HTR-8/SVneo (cell line): ENCODE results near the gene STT3B.

ENCODE experiments used
- DNase-seq: peaks from one replicate; pipeline ENCODE4 v3.0.0; 2011; ENCODE audit warnings: low spot score, mixed read lengths; ENCODE audit not compliant: insufficient read length
- FAIRE-seq: peaks from 2 replicates; lab custom pipeline; 2011; peaks lifted over from hg19 to GRCh38; lab: Jason Lieb, UNC

The STT3B gene

GRCh38 chr3:31673950-31674349, 141.2 kb downstream of the STT3B start:
- FAIRE-seq (no peak), DNase-seq (no peak)

GRCh38 chr3:31676556-31676955, 143.8 kb downstream of the STT3B start:
- FAIRE-seq (no peak), DNase-seq (no peak)

GRCh38 chr3:31680072-31680870, 147.5 kb downstream of the STT3B start:
- no peak for FAIRE-seq

More at GRCh38 chr3:31680072-31680870, 147.5 kb downstream of the STT3B start:
- DNase-seq = no peak
